Retinal pigment epithelial cell (primary cell): ENCODE results near the gene TNS3.

ENCODE experiments used
- DNase-seq: peaks from one replicate; pipeline ENCODE4 v3.0.0-alpha.2; 2010; ENCODE audit warnings: low read depth
- H3K4me3 ChIP-seq: 2 replicates; pipeline ENCODE4 v1.5.1; 2011; ENCODE audit warnings: mild to moderate bottlenecking, low read length, control low read depth, moderate library complexity
- TF ChIP-seq, protein P1 (sequence below): conservative IDR thresholded peaks from 2 replicates; pipeline ENCODE4 v1.5.1; 2011; ENCODE audit warnings: low read depth, low read length, control low read depth, inconsistent platforms

The TNS3 gene

DNA sequence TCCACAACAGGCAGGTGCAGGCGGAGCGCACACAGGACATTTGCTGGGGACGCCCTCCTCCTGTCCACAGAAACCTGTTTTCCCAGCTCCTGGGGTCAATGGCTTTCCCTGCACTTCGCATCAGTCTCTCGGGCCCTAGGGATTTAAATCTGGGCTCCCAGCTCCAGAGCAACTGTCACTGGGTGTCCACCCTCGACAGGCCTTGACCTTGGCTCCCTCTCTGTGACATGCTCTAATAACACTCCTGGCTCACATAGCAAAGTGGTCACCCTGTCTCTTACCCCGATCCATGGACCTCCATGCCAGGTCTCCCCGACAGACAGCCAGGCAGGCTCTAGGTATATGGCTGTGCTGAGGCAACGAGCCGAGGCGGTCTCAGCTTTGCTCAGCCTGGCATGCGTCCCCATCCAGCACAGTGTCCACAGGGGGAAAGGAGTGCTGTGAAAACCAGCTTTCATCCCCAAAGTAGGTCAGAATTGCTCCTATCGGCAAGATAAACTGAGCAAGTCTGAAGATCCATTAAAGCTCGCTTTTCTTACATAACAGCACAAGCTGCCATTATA is 195.6 kb downstream of the TNS3 start:
- no peak for DNase-seq
- no peak overlapping the region for H3K4me3 ChIP-seq
- TF ChIP-seq, protein P1, sequence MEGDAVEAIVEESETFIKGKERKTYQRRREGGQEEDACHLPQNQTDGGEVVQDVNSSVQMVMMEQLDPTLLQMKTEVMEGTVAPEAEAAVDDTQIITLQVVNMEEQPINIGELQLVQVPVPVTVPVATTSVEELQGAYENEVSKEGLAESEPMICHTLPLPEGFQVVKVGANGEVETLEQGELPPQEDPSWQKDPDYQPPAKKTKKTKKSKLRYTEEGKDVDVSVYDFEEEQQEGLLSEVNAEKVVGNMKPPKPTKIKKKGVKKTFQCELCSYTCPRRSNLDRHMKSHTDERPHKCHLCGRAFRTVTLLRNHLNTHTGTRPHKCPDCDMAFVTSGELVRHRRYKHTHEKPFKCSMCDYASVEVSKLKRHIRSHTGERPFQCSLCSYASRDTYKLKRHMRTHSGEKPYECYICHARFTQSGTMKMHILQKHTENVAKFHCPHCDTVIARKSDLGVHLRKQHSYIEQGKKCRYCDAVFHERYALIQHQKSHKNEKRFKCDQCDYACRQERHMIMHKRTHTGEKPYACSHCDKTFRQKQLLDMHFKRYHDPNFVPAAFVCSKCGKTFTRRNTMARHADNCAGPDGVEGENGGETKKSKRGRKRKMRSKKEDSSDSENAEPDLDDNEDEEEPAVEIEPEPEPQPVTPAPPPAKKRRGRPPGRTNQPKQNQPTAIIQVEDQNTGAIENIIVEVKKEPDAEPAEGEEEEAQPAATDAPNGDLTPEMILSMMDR = no peak

DNA sequence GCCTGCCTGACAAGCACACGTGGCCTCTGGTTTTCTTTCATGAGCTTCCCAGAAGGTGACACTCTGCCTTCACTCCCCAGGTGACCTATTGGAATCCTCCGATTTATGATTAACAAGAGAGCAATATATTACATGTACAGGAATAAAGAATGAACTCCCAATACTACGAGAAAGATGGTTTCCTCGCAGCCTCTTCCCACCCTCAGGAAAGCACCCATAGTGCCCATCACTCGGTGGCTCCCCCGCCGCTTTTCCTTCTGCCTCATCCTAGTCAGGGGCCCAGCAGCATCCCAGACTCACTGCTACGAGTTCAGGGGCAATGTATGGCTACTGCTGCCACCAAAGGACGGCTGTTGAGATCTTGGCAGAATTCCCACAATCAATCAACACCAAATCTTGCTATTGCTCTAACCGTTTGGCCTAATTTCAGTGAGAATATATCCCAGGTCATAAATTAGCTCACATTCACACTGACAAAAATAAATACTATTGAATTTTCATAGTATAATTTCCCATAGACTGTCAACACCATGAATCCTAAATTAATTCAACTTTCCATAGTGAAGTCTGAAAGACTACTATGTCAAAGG is 196.3 kb downstream of the TNS3 start:
- DNase-seq = no peak
- H3K4me3 ChIP-seq = no peak overlapping the region
- TF ChIP-seq, protein P1 = no peak

DNA sequence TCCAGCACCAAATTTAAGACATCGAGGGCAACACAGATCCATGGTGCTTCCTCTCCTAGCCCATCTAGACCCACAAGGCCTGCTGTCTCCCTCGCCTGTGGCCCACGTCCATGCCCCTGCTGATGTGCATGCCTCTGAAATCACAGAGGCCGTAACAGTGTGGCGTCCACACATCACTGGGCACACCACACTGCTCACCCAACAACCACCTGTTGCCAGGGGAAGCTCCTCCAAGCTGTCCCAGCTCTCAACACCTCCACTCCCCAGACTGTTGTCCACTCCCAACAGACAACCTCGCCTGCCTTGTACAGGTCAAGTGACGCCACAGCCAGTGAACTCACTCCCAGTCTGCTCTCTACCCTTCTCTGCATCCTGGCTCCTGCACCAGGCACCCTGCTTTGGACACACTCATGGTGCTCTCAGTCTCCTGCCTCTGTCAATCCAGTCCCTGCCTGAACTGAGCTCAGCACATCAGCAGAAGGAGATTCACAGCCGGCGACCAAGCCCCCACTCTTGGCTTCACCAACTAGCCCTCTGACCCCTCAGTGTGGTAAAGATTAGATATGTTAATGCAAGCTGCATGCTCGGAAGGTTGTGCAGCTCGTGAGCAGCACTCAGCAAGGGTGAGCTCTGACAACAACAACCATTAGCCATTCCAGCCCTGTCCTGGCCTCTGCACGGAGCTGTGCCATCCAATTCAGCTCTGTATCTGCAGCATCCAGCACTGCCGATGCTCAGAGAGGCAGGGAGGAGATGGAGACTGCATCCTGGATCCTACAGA is 197.0 kb downstream of the TNS3 start:
- DNase-seq = no peak
- TF ChIP-seq, protein P1 = no peak
- no peak overlapping the region for H3K4me3 ChIP-seq

DNA sequence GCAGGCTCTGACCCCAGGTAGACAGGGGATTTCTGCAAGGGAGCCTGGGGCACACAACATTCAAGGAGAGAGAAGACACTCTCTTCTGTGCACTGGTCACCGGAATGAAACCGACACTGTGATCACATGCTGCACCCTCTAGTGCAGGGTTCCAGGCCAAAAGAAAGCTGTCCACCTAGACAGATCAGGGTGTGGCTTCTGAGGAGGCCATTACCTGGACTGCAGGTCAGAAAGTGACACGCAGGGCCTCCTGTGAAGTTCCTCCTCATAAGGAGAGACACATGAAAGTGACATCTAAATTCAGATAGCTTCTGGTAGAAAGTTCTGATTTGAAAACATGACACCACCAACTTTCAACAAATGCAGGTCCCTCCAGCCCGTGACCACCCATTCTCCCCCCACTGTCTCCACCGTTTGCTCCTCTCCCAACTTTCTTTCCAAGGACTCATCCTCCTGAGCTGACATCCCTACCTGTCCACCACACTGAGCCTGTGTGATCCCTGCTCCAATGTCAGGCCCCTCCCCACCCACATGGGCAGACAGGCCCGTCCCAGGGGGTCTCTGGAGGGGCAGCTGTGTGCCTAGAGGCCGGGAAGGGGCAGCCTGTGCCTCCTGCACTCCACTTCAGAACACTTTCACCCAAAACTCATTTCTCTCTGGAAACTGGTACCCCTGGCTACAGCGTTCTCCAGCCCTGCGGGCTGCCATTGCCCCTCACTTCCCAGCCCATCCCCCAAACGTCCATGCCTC is 198.0 kb downstream of the TNS3 start:
- TF ChIP-seq, protein P1 = no peak
- no peak for DNase-seq
- H3K4me3 ChIP-seq = no peak overlapping the region

DNA sequence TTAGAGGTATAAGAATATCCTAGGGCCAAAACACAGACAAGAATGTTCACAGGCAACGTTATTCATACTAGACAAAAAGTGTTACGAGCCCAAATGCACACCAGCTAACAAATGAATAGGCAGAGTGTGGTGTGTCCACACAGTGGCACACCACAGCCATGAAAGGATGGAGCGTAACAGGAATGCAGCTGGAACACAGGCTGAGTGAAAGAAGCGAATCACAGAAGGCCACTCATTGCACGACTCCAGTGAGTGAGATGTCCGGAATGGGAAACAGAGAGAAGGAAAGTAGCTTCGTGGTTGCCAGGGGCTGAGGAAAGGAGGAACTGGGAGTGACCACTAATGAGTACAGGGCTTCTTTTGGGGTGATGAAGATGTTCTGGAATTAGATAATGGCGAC is 198.8 kb downstream of the TNS3 start:
- TF ChIP-seq, protein P1 = no peak
- H3K4me3 ChIP-seq = no peak overlapping the region
- DNase-seq = no peak

DNA sequence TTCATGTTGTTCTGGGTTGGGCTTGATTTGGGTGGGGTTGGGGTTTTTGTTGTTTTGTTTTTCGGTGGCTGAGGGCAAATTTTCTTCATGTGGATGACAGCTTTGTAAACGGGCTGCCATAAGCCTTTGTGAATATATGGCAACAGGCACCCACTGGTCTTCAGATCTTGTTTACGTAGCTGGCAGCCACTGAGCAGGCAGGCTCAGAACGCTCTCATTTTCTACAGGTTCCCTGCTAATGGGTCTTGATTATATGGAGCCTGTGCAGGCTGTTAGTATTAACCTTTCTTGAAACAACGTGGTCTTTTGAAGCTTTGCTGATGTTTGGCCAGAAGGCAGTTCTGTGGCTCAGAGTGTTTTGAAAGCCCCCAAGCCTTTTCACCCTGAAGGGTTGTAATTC is 199.7 kb downstream of the TNS3 start:
- TF ChIP-seq, protein P1 = no peak

More for the DNA sequence above, 199.7 kb downstream of the TNS3 start:
- H3K4me3 ChIP-seq = no peak overlapping the region
- no peak for DNase-seq
